Spleen (tissue), 11 donors: ENCODE measurements around the gene INSR. TPM values are rescaled to one million over a fixed set of nuclear protein-coding genes. Genes with fewer than 3 reads are reported as not detected.
A peak's percentile ranks its signal among the peaks of the same experiment; 100 is the strongest.

Source experiments
- DNase-seq: peaks from one replicate; pipeline ENCODE4 v3.0.0-alpha.2; 2020
- H3K27ac ChIP-seq, 8 donors: fragments of 200-600 bp; sonication (generic) in 7 of 8; 1 replicate in 4 of 8; 2 replicates in 4 of 8; pipeline versions ENCODE4 v1.5.0 to v1.8.0; 2016 to 2021; ENCODE audit warnings: inconsistent platforms in 4 of 8, mild to moderate bottlenecking in 4 of 8, moderate library complexity in 1 of 8
- H3K27me3 ChIP-seq, 7 donors: fragments of 200-600 bp; sonication (generic) in 6 of 7; replicated peaks in 1 of 7; 1 replicate in 4 of 7; 2 replicates in 3 of 7; pipeline versions ENCODE4 v1.5.0 to v1.8.0; 2016 to 2021; ENCODE audit warnings: inconsistent platforms in 3 of 7, mild to moderate bottlenecking in 1 of 7
- H3K36me3 ChIP-seq, 6 donors: fragments of 200-600 bp; sonication (generic) in 5 of 6; 1 replicate in 4 of 6; 2 replicates in 2 of 6; pipeline versions ENCODE4 v1.5.0 to v1.8.0; 2016 to 2021; ENCODE audit warnings: inconsistent platforms in 2 of 6
- H3K4me1 ChIP-seq, 6 donors: fragments of 200-600 bp; sonication (generic) in 5 of 6; 1 replicate in 3 of 6; 2 replicates in 3 of 6; pipeline versions ENCODE4 v1.5.0 to v1.8.0; 2016 to 2021; ENCODE audit warnings: inconsistent platforms in 3 of 6
- H3K4me3 ChIP-seq, 8 donors: fragments of 200-600 bp; sonication (generic) in 7 of 8; 1 replicate in 4 of 8; 2 replicates in 4 of 8; pipeline versions ENCODE4 v1.5.0 to v1.8.0; 2016 to 2021; ENCODE audit warnings: inconsistent platforms in 4 of 8, mild to moderate bottlenecking in 4 of 8, moderate library complexity in 2 of 8
- H3K9me3 ChIP-seq, 8 donors: fragments of 200-600 bp; sonication (generic) in 7 of 8; 1 replicate in 4 of 8; 2 replicates in 4 of 8; pipeline versions ENCODE4 v1.5.0 to v1.8.0; 2016 to 2021; ENCODE audit warnings: inconsistent platforms in 4 of 8
- CTCF ChIP-seq, 11 experiments: fragments of 200-600 bp in 7 of 11; fragments of 450-650 bp in 4 of 11; sonication (generic) in 4 of 11; IDR thresholded peaks in 8 of 11; conservative IDR thresholded peaks in 3 of 11; 1 replicate in 7 of 11; 2 replicates in 4 of 11; pipeline versions ENCODE4 v1.4.0 to v1.8.0; 2016 to 2021; ENCODE audit warnings: antibody characterized with exemption in 11 of 11, inconsistent platforms in 4 of 11, mild to moderate bottlenecking in 1 of 11
- POLR2A ChIP-seq, 3 donors: fragments of 450-650 bp; IDR thresholded peaks; one replicate each; pipeline ENCODE4 v1.5.1; 2017; ENCODE audit warnings: antibody characterized with exemption in 3 of 3, mild to moderate bottlenecking in 1 of 3
- POLR2AphosphoS5 ChIP-seq, 3 donors: sonication (generic); formaldehyde crosslinking; IDR thresholded peaks; one replicate each; pipeline ENCODE4 v1.5.1; 2017; ENCODE audit warnings: antibody characterized with exemption in 3 of 3
- WGBS, 5 donors: extraction: QIAGEN DNeasy Blood & Tissue Kit in 3 of 5; methylation state at CpG; one replicate each; pipeline versions ENCODE4 v1.1.5 to v1.1.7; 2013 to 2018; 5-methylcytosine and 5-hydroxymethylcytosine counted together
- intact Hi-C: fragments of 100-400 bp; cut with DNase I; formaldehyde crosslinking; loops from one replicate; pipeline ENCODE4 v1.15.0; 2023; ENCODE audit warnings: low total_unique reads
- polyA plus RNA-seq, 3 donors: library from polyadenylated mRNA; stranded (reverse); fragments of 200-250 nt; gene quantifications; one replicate each; pipeline ENCODE4 v1.2.1, GENCODE V29; 2013
- total RNA-seq, 7 donors: library from RNA; depleted of rRNA in 3 of 7; stranded (reverse); fragments of >200 nt in 3 of 7; fragmentation: NEBNext Ultra II Directional in 4 of 7; extraction: Animal tissue kit (Norgen Biotek cat#: 25700) in 4 of 7; gene quantifications; one replicate each; pipeline versions ENCODE4 v1.1.0 to v1.2.1, GENCODE V29; 2016 to 2021
- donor health status: healthy with polysubstance abuse.
- donor health status: DM: no; HTN: no; CAD: no; lungs with moderate emphysema.
- donor health status: DM: no; HTN: no; CAD: no.
- donor health status: Bipolar disorder and iron deficiency.
- donor health status: healthy.
- donor health status: DM: no; HTN: no; CAD: no.
- donor health status: DM: yes; HTN: yes; CAD: no.

The INSR gene
- total and polyA plus RNA-seq, 10 donors = 7.6 to 467 (median 228) TPM

- TF ChIP-seq POLR2AphosphoS5 (IDR thresholded peaks at IDR 0.05) = no peak
- no peaks in the 10 kb centered on the region for H3K27me3 ChIP-seq
- DNase-seq = no peak
- H3K4me3 ChIP-seq = no peak overlapping the region
- H3K4me1 ChIP-seq = peaks cover 0 to 53% (median 28%) of the 10 kb centered on the region in 6 donors
- peak overlapping the region in 1 of 8 donors; percentile 33 for H3K27ac ChIP-seq
- H3K9me3 ChIP-seq = peaks cover 0 to 11% (median 9%) of the 10 kb centered on the region in 8 donors
- intact Hi-C loops = no loop called here
- H3K36me3 ChIP-seq = no peaks in the 10 kb centered on the region
- 60 to 94% (median 78%) methylated on average over 4 of the region's 4 CpGs for WGBS, 5 donors
Measured at GRCh38 chr19:7250951-7251350, 43.3 kb downstream of the INSR start.

DNA sequence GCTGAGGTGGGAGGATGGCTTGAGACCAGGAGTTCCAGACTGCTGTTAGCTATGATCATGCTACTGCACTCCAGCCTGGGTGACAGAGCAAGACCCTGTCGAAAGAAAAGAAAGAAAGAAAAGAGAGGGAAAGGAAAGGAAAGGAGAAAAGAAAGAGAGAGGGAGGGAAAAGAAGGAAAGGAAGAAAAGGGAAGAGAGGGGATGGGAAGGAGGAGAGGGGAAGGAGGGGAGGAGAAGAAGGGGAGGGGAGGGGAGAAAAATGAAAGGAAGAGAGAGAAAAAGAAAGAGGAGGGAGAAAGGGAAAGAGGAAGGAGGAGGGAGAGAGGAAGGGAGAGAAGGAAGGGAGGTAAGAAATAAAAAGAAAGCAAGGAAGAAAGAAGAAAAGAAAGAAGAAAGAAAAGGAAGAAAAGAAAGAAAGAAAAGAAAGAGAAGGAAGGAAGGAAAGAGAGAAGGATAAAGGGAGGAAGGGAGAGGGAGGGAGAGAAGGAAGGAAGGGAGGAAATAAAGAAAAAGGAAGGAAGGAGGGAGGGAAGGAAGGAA is 44.1 kb downstream of the INSR start:
- 0 to 44% (median 33%) methylated on average over 1 of the region's 1 CpG for WGBS, 5 donors
- Histone ChIP-seq H3K9me3 (peaks cover 0 to 11% (median 9%) of the 10 kb centered on the region in 8 donors), H3K4me1 (peaks cover 0 to 52% (median 28%) of the 10 kb centered on the region in 6 donors), H3K27ac (no peak overlapping the region), H3K36me3 (peaks cover 0 to 3% (median 0%) of the 10 kb centered on the region in 6 donors), H3K27me3 (no peaks in the 10 kb centered on the region), H3K4me3 (no peak overlapping the region)
- no peak for DNase-seq
- no peak for TF ChIP-seq POLR2A (IDR thresholded peaks at IDR 0.05)
- TF ChIP-seq POLR2AphosphoS5 (IDR thresholded peaks at IDR 0.05) = no peak
- TF ChIP-seq CTCF (IDR thresholded peaks at IDR 0.05 in 8 of 11, conservative IDR thresholded peaks at IDR 0.05 in 3 of 11) = no peak
- intact Hi-C loops = no loop called here

DNA sequence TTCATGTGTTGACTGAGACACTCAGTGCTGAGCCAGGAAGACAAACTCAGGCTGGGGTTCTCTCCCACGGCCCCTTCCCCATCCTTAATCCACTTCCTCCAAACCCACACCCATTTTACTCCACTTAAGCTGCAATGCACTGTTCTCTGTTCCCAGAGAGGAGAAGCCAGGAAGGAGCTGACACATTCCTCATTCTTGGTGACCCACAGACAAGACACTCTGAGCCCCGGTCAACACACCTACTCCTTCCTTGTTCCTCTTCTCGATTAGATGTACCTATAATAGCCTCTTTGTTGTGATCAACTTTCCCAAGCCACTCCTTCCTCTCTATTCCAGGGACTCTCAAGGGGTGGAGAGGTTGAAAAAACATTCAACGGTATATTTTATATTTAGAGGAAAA is 47.1 kb downstream of the INSR start:
- TF ChIP-seq POLR2AphosphoS5 (IDR thresholded peaks at IDR 0.05) = no peak
- no peak for TF ChIP-seq CTCF (IDR thresholded peaks at IDR 0.05 in 8 of 11, conservative IDR thresholded peaks at IDR 0.05 in 3 of 11)
- TF ChIP-seq POLR2A (IDR thresholded peaks at IDR 0.05) = no peak
- Histone ChIP-seq H3K27me3 (no peaks in the 10 kb centered on the region), H3K27ac (peak overlapping the region in 2 of 8 donors; percentile 17 to 27), H3K36me3 (peaks cover 0 to 4% (median 0%) of the 10 kb centered on the region in 6 donors), H3K9me3 (peaks cover 0 to 11% (median 9%) of the 10 kb centered on the region in 8 donors), H3K4me1 (peaks cover 0 to 40% (median 21%) of the 10 kb centered on the region in 6 donors), H3K4me3 (no peak overlapping the region)
- DNase-seq = no peak
- intact Hi-C loops = no loop called here
- 49 to 65% (median 52%) methylated on average over 4 of the region's 4 CpGs for WGBS, 5 donors

GRCh38 chr19:7246601-7247000 is 47.6 kb downstream of the INSR start:
- Histone ChIP-seq H3K9me3 (peaks cover 0 to 11% (median 9%) of the 10 kb centered on the region in 8 donors), H3K27ac (no peak overlapping the region), H3K4me3 (no peak overlapping the region), H3K4me1 (peaks cover 0 to 40% (median 18%) of the 10 kb centered on the region in 6 donors), H3K36me3 (peaks cover 0 to 4% (median 0%) of the 10 kb centered on the region in 6 donors), H3K27me3 (no peaks in the 10 kb centered on the region)
- WGBS, 5 donors = 86 to 99% (median 92%) methylated on average over 2 of the region's 2 CpGs
- TF ChIP-seq POLR2A (IDR thresholded peaks at IDR 0.05) (no peak), CTCF (IDR thresholded peaks at IDR 0.05 in 8 of 11, conservative IDR thresholded peaks at IDR 0.05 in 3 of 11) (no peak), POLR2AphosphoS5 (IDR thresholded peaks at IDR 0.05) (no peak)
- no peak for DNase-seq
- intact Hi-C loops = no loop called here
